HepG2 (cell line): Measurements from ENCODE around the gene WDR54. TPM values are rescaled to one million over a fixed set of nuclear protein-coding genes. Genes with fewer than 3 reads are reported as not detected.
A peak's percentile ranks its signal among the peaks of the same experiment; 100 is the strongest.

ENCODE experiments used
- BHLHE40 ChIP-seq: IDR thresholded peaks from 2 replicates; pipeline ENCODE4 v1.6.1; 2011; ENCODE audit warnings: low read length, improper control_type of control experiment
- CREBL2 ChIP-seq: sonication (generic); formaldehyde crosslinking; IDR thresholded peaks from 2 replicates; pipeline ENCODE4 v1.8.1; 2023; ENCODE audit warnings: missing genetic modification reagents, mild to moderate bottlenecking, borderline replicate concordance
- HMG20A ChIP-seq: IDR thresholded peaks from 2 replicates; pipeline ENCODE4 v1.6.1; 2016; ENCODE audit warnings: borderline replicate concordance
- HOMEZ ChIP-seq: IDR thresholded peaks from 2 replicates; pipeline ENCODE4 v1.6.1; 2016; ENCODE audit warnings: low read depth
- KDM4B ChIP-seq: sonication (generic); formaldehyde crosslinking; IDR thresholded peaks from 2 replicates; pipeline ENCODE4 v1.4.0; 2020; ENCODE audit warnings: missing genetic modification reagents
- MATR3 ChIP-seq: sonication (generic); formaldehyde crosslinking; IDR thresholded peaks from 2 replicates; pipeline ENCODE4 v1.4.0; 2020; ENCODE audit warnings: missing genetic modification reagents
- NFAT5 ChIP-seq: sonication (generic); formaldehyde crosslinking; IDR thresholded peaks from 2 replicates; pipeline ENCODE4 v1.4.0; 2020; ENCODE audit warnings: missing genetic modification reagents
- PAWR ChIP-seq: sonication (generic); formaldehyde crosslinking; IDR thresholded peaks from 2 replicates; pipeline ENCODE4 v1.4.0; 2020; ENCODE audit warnings: missing genetic modification reagents, mild to moderate bottlenecking, borderline replicate concordance
- PHF20 ChIP-seq: sonication (generic); formaldehyde crosslinking; IDR thresholded peaks from 2 replicates; pipeline ENCODE4 v1.5.0; 2020; ENCODE audit warnings: mild to moderate bottlenecking, missing genetic modification reagents
- XRCC5 ChIP-seq: fragments of 200-400 bp; formaldehyde crosslinking; optimal IDR thresholded peaks from 2 replicates; pipeline ENCODE3; 2017; ENCODE audit warnings: mild to moderate bottlenecking, low read length
- ZNF124 ChIP-seq: sonication (generic); formaldehyde crosslinking; IDR thresholded peaks from 2 replicates; pipeline ENCODE4 v1.4.0; 2020; ENCODE audit warnings: missing genetic modification reagents
- ZNF3 ChIP-seq: IDR thresholded peaks from 2 replicates; pipeline ENCODE4 v1.7.0; 2017; ENCODE audit warnings: inconsistent platforms
- ZNF503 ChIP-seq: sonication (generic); formaldehyde crosslinking; IDR thresholded peaks from 2 replicates; pipeline ENCODE4 v1.4.0; 2020; ENCODE audit warnings: missing genetic modification reagents
- ZNF530 ChIP-seq: sonication (generic); formaldehyde crosslinking; IDR thresholded peaks from 2 replicates; pipeline ENCODE4 v1.5.0; 2020; ENCODE audit warnings: low read depth, mild to moderate bottlenecking, missing genetic modification reagents
- ZNF546 ChIP-seq: sonication (generic); formaldehyde crosslinking; conservative IDR thresholded peaks from 2 replicates; pipeline ENCODE4 v1.8.1; 2023; ENCODE audit warnings: mild to moderate bottlenecking, missing genetic modification reagents
- ZNF607 ChIP-seq: sonication (generic); formaldehyde crosslinking; IDR thresholded peaks from 2 replicates; pipeline ENCODE4 v1.5.1; 2020; ENCODE audit warnings: missing genetic modification reagents, mild to moderate bottlenecking, borderline replicate concordance
- ZSCAN20 ChIP-seq: sonication (generic); formaldehyde crosslinking; IDR thresholded peaks from 2 replicates; pipeline ENCODE4 v1.4.0; 2020; ENCODE audit warnings: missing genetic modification reagents, mild to moderate bottlenecking, borderline replicate concordance
- polyA plus RNA-seq, 8 experiments: library from polyadenylated mRNA; depleted of rRNA in 3 of 8; stranded (reverse) in 7 of 8; unstranded in 1 of 8; fragments of >200 nt; fragmentation: Illumina TruSeq in 4 of 8; extraction: Trizol in 4 of 8; gene quantifications; 2 replicates each; pipeline versions ENCODE4 v1.2.1 to v1.2.3, GENCODE V29; 2011 to 2016; ENCODE audit warnings: low read depth in 4 of 8, missing spikeins in 1 of 8, mixed read lengths in 1 of 8; ENCODE audit not compliant: insufficient read depth in 1 of 8
- total RNA-seq, 5 experiments: library from RNA; depleted of rRNA; stranded (reverse); fragments of >200 nt; fragmentation: Illumina TruSeq; extraction: Trizol; gene quantifications; 2 replicates each; pipeline ENCODE4 v1.2.3, GENCODE V29; 2016; ENCODE audit warnings: low read depth in 1 of 5

WDR54 gene
- total and polyA plus RNA-seq, 2 of the 13 experiments (the other 11 are each of a cell fraction or from before 2014, with no cell fraction given), result 2.0 to 17.3 TPM

GRCh38 chr2:74472086-74472944 lies 50.8 kb downstream of the WDR54 start, which contains the start of gene MRPL53 (continued):
- peak; percentile 90 for TF ChIP-seq NFAT5
- 0 out of 2 replicates have a peak, but pooled peaks have one; percentile 83 for TF ChIP-seq ZSCAN20 (CRISPR knock-in tag)
- peak; percentile 89 for TF ChIP-seq ZNF503 (CRISPR knock-in tag)
- no peak for TF ChIP-seq BHLHE40
- TF ChIP-seq HOMEZ, result 0 out of 2 replicates have a peak, but pooled peaks have one; percentile 53
- TF ChIP-seq ZNF546 (CRISPR knock-in tag), result peak; percentile 81; the same call in 1 of the 2 replicates
- peak; percentile 98 for TF ChIP-seq PHF20
- peak; percentile 65 for TF ChIP-seq XRCC5
- TF ChIP-seq MATR3 (CRISPR knock-in tag), result no peak
- peak; percentile 91; the same call in 1 of the 2 replicates for TF ChIP-seq CREBL2
- no peak for TF ChIP-seq PAWR (CRISPR knock-in tag)
- peak; percentile 95 for TF ChIP-seq KDM4B (CRISPR knock-in tag)
- peak; percentile 89 for TF ChIP-seq ZNF607 (CRISPR knock-in tag)
- no peak for TF ChIP-seq ZNF530 (CRISPR knock-in tag)
- peak; percentile 94 for TF ChIP-seq ZNF124 (CRISPR knock-in tag)
- no peak; the same call in 1 of the 2 replicates for TF ChIP-seq HMG20A
- no peak for TF ChIP-seq ZNF3
